ENCODE data around the gene ZNF469. TPM values are rescaled to one million over a fixed set of nuclear protein-coding genes. Genes with fewer than 3 reads are reported as not detected.

The ZNF469 gene
- total RNA-seq, 4 donors from 2014 or later: 0.03 to 0.16 (median 0.07) TPM

DNA sequence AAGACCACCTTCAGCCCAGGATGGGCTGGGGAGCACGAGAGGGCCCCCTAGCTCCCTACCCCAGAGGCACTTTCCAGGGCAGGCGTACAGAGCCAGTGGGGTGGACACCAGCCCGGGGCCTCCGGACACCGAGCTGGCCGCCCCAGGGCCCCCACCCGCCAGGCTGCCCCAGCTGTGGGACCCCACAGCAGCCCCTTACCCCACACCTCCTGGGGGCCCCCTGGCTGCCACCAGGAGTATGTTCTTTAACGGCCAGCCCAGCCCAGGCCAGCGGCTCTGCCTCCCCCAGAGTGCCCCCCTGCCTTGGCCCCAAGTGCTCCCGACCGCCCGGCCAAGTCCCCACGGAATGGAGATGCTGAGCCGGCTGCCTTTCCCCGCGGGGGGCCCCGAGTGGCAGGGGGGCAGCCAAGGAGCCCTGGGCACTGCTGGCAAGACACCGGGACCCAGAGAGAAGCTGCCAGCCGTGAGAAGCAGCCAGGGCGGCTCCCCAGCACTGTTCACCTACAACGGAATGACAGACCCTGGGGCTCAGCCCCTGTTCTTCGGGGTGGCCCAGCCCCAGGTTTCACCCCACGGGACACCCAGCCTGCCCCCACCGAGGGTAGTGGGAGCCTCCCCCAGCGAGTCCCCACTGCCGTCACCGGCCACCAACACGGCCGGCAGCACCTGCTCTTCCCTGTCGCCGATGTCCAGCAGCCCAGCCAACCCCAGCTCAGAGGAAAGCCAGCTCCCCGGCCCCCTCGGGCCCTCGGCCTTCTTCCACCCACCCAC is 46.0 kb downstream of the ZNF469 start:
- peaks cover 27 to 42% (median 38%) of the 10 kb centered on the region in 3 donors for H3K27me3 ChIP-seq

DNA sequence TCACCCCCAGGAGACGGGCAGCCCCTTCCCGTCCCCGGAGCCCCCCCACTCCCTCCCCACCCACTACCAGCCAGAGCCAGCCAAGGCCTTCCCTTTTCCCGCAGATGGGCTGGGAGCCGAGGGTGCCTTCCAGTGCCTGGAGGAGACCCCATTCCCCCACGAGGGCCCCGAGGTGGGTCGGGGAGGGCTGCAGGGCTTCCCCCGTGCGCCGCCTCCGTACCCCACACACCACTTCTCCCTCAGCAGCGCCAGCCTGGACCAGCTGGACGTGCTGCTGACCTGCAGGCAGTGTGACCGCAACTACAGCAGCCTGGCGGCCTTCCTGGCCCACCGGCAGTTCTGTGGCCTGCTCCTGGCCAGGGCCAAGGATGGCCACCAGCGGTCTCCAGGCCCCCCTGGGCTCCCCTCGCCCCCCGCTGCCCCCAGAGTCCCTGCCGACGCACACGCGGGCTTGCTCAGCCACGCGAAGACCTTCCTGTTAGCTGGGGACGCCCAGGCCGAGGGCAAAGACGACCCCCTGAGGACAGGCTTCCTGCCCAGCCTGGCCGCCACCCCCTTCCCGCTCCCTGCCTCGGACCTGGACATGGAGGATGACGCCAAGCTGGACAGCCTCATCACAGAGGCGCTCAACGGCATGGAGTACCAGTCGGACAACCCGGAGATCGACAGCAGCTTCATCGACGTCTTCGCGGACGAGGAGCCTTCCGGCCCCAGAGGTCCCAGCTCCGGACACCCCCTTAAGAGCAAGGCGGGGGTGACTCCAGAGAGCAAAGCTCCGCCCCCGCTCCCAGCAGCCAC is 46.8 kb downstream of the ZNF469 start:
- ATAC-seq (no peak), DNase-seq (no peak)
- in situ Hi-C loops (cut with MboI; ENCODE audit: low sequenced_read_pairs in 4 of 4): loop anchor here in 1 of 4 donors (25.0 kb wide), 1 partner anchor 133 kb away; the partner anchor contains the start of gene ZC3H18
- H3K36me3 ChIP-seq: no peaks in the 10 kb centered on the region
- intact Hi-C loops (cut with DNase I; ENCODE audit: low total_unique reads): loop anchor here (10.0 kb wide), 1 partner anchor 445 kb away; no protein-coding TSS in a partner anchor
- H3K27me3 ChIP-seq: peaks cover 27 to 44% (median 42%) of the 10 kb centered on the region in 3 donors
- H3K4me3 ChIP-seq: peak overlapping the region; percentile 35 to 51 (median 46)
- no peak overlapping the region for H3K27ac ChIP-seq
- no peaks in the 10 kb centered on the region for H3K9me3 ChIP-seq
- TF ChIP-seq, protein P1, sequence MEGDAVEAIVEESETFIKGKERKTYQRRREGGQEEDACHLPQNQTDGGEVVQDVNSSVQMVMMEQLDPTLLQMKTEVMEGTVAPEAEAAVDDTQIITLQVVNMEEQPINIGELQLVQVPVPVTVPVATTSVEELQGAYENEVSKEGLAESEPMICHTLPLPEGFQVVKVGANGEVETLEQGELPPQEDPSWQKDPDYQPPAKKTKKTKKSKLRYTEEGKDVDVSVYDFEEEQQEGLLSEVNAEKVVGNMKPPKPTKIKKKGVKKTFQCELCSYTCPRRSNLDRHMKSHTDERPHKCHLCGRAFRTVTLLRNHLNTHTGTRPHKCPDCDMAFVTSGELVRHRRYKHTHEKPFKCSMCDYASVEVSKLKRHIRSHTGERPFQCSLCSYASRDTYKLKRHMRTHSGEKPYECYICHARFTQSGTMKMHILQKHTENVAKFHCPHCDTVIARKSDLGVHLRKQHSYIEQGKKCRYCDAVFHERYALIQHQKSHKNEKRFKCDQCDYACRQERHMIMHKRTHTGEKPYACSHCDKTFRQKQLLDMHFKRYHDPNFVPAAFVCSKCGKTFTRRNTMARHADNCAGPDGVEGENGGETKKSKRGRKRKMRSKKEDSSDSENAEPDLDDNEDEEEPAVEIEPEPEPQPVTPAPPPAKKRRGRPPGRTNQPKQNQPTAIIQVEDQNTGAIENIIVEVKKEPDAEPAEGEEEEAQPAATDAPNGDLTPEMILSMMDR (IDR thresholded peaks at IDR 0.05 in 4 of 5, conservative IDR thresholded peaks at IDR 0.05 in 1 of 5): no peak
- TF ChIP-seq POLR2A (IDR thresholded peaks at IDR 0.05): no peak
- peaks cover 0 to 8% of the 10 kb centered on the region in 2 donors for H3K4me1 ChIP-seq

More for the DNA sequence above, 46.0 kb downstream of the ZNF469 start:
- TF ChIP-seq, protein P1 (IDR thresholded peaks at IDR 0.05 in 4 of 5, conservative IDR thresholded peaks at IDR 0.05 in 1 of 5): no peak
- TF ChIP-seq POLR2A (IDR thresholded peaks at IDR 0.05): no peak
- Histone ChIP-seq H3K4me1 (peaks cover 0 to 11% of the 10 kb centered on the region in 2 donors), H3K36me3 (no peaks in the 10 kb centered on the region), H3K27ac (no peak overlapping the region), H3K4me3 (no peak overlapping the region), H3K9me3 (no peaks in the 10 kb centered on the region)
- intact Hi-C loops (cut with DNase I; ENCODE audit: low total_unique reads): no loop called here
- ATAC-seq (no peak), DNase-seq (no peak)
- in situ Hi-C loops (cut with MboI; ENCODE audit: low sequenced_read_pairs in 4 of 4): loop anchor here in 1 of 4 donors (25.0 kb wide), 1 partner anchor 134 kb away; the partner anchor contains the start of gene ZC3H18

DNA sequence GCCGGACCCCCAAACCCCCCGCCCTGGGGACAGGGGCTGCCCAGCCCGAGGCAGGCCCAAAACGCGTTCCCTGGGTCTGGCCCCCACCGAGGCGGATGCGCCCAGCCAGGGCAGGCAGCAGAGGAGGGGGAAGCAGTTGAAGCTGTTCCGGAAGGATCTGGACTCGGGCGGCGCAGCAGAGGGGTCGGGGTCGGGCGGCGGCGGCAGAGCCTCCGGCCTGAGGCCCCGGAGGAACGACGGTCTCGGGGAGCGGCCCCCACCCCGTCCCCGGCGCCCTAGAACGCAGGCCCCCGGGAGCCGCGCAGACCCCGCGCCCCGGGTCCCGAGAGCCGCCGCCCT is 47.4 kb downstream of the ZNF469 start:
- DNase-seq: no peak
- no peaks in the 10 kb centered on the region for H3K9me3 ChIP-seq
- TF ChIP-seq POLR2A (IDR thresholded peaks at IDR 0.05): no peak
- TF ChIP-seq, protein P1 (IDR thresholded peaks at IDR 0.05 in 4 of 5, conservative IDR thresholded peaks at IDR 0.05 in 1 of 5): no peak
- H3K27me3 ChIP-seq: peaks cover 27 to 45% (median 42%) of the 10 kb centered on the region in 3 donors
- H3K4me1 ChIP-seq: peaks cover 0 to 8% of the 10 kb centered on the region in 2 donors
- peak overlapping the region; percentile 35 to 51 (median 46) for H3K4me3 ChIP-seq
- H3K27ac ChIP-seq: no peak overlapping the region
- H3K36me3 ChIP-seq: no peaks in the 10 kb centered on the region
- no peak for ATAC-seq
- in situ Hi-C loops (cut with MboI; ENCODE audit: low sequenced_read_pairs in 4 of 4): loop anchor here in 1 of 4 donors (25.0 kb wide), 1 partner anchor 132 kb away; the partner anchor contains the start of gene ZC3H18
- intact Hi-C loops (cut with DNase I; ENCODE audit: low total_unique reads): loop anchor here (10.0 kb wide), 1 partner anchor 445 kb away; no protein-coding TSS in a partner anchor

DNA sequence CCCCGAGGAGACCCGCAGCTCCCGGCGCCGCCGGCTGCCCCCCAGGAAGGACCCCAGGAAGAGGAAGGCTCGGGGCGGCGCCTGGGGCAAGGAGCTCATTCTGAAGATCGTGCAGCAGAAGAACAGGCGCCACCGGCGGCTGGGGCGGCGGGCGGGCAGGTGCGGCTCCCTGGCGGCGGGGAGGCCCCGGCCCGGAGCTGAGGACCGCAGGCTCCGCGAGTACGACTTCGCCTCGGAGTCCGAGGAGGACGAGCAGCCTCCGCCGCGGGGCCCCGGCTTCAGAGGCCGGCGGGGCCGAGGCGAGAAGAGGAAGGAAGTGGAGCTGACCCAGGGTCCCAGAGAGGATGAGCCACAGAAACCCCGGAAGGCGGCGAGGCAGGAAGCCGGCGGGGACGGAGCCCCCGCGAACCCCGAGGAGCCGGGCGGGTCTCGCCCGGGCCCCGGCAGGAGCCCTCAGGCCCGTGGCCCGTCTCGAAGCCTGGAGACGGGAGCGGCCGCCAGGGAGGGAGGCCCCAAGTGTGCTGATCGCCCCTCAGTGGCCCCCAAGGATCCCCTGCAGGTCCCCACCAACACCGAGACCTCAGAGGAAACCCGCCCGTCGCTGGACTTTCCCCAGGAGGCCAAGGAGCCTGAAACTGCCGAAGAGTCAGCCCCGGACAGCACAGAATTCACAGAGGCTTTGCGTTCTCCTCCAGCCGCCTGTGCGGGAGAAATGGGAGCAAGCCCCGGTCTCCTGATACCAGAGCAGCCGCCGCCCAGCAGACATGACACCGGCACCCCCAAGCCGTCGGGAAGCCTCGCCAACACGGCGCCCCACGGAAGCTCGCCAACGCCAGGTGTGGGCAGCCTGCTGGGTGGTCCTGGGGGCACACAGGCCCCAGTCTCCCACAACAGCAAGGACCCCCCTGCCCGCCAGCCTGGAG is 48.0 kb downstream of the ZNF469 start:
- peaks cover 27 to 45% (median 42%) of the 10 kb centered on the region in 3 donors for H3K27me3 ChIP-seq
- in situ Hi-C loops (cut with MboI; ENCODE audit: low sequenced_read_pairs in 4 of 4): loop anchor here in 1 of 4 donors (25.0 kb wide), 1 partner anchor 132 kb away; the partner anchor contains the start of gene ZC3H18
- DNase-seq: no peak

More for the DNA sequence above, 48.0 kb downstream of the ZNF469 start:
- no peak overlapping the region for H3K27ac ChIP-seq
- no peak for TF ChIP-seq POLR2A (IDR thresholded peaks at IDR 0.05)
- TF ChIP-seq, protein P1 (IDR thresholded peaks at IDR 0.05 in 4 of 5, conservative IDR thresholded peaks at IDR 0.05 in 1 of 5): no peak
- intact Hi-C loops (cut with DNase I; ENCODE audit: low total_unique reads): loop anchor here (10.0 kb wide), 1 partner anchor 446 kb away; no protein-coding TSS in a partner anchor
- peaks cover 0 to 8% of the 10 kb centered on the region in 2 donors for H3K4me1 ChIP-seq
- H3K9me3 ChIP-seq: no peaks in the 10 kb centered on the region
- H3K4me3 ChIP-seq: peak overlapping the region; percentile 35 to 51 (median 46)
- H3K36me3 ChIP-seq: no peaks in the 10 kb centered on the region
- peak in 1 of 2 donors; percentile 10 for ATAC-seq
